Keratinocyte (primary cell): ENCODE results near the gene SLC29A2. TPM values are rescaled to one million over a fixed set of nuclear protein-coding genes. Genes with fewer than 3 reads are reported as not detected.

ENCODE experiments used
- DNase-seq: peaks from one replicate; pipeline ENCODE4 v3.0.0-alpha.2; 2011; ENCODE audit warnings: low read depth, missing footprints, low spot score
- FAIRE-seq: peaks from 2 replicates; lab custom pipeline; 2011; peaks lifted over from hg19 to GRCh38; lab: Jason Lieb, UNC
- H2AFZ ChIP-seq: 2 replicates; pipeline ENCODE4 v1.6.0; 2012; ENCODE audit warnings: low read length, control low read depth, inconsistent platforms; ENCODE audit not compliant: control insufficient read depth
- H3K27ac ChIP-seq: 2 replicates; pipeline ENCODE4 v1.5.1; 2011; ENCODE audit warnings: low read length; ENCODE audit not compliant: control insufficient read depth, insufficient read depth
- H3K27me3 ChIP-seq: 3 replicates; pipeline ENCODE4 v1.6.0; 2011; ENCODE audit warnings: low read length; ENCODE audit not compliant: control insufficient read depth, insufficient read depth; ENCODE audit errors: extremely low read depth
- H3K36me3 ChIP-seq, 2 experiments: 2 replicates in 1 of 2; 3 replicates in 1 of 2; pipeline ENCODE4 v1.5.1; 2011; ENCODE audit warnings: low read length in 2 of 2, mild to moderate bottlenecking in 1 of 2; ENCODE audit not compliant: control insufficient read depth in 2 of 2, insufficient read depth in 2 of 2; ENCODE audit errors: extremely low read depth in 1 of 2
- H3K4me1 ChIP-seq: 3 replicates; pipeline ENCODE4 v1.5.1; 2011; ENCODE audit warnings: low read length; ENCODE audit not compliant: control insufficient read depth, insufficient read depth; ENCODE audit errors: extremely low read depth
- H3K4me2 ChIP-seq: 3 replicates; pipeline ENCODE4 v1.6.0; 2011; ENCODE audit warnings: low read depth, low read length; ENCODE audit not compliant: control insufficient read depth, insufficient read depth; ENCODE audit errors: extremely low read depth
- H3K4me3 ChIP-seq, 3 experiments: fragments of 200-600 bp in 1 of 3; sonication (generic) in 1 of 3; 2 replicates in 2 of 3; 3 replicates in 1 of 3; pipeline ENCODE4 v1.5.1; 2011 to 2016; ENCODE audit warnings: low read length in 3 of 3, mild to moderate bottlenecking in 3 of 3, control low read depth in 2 of 3, inconsistent platforms in 1 of 3, low read depth in 1 of 3, mixed read lengths in 1 of 3, mixed run types in 1 of 3, moderate library complexity in 1 of 3; ENCODE audit not compliant: control insufficient read depth in 2 of 3, insufficient read depth in 2 of 3; ENCODE audit errors: extremely low read depth in 1 of 3
- H3K79me2 ChIP-seq: 2 replicates; pipeline ENCODE4 v1.6.0; 2012; ENCODE audit warnings: low read length; ENCODE audit not compliant: control insufficient read depth, insufficient read depth
- H3K9ac ChIP-seq: 3 replicates; pipeline ENCODE4 v1.6.0; 2011; ENCODE audit warnings: low read length; ENCODE audit not compliant: control insufficient read depth, insufficient read depth; ENCODE audit errors: extremely low read depth
- H3K9me1 ChIP-seq: 3 replicates; pipeline ENCODE4 v1.6.0; 2011; ENCODE audit warnings: low read length; ENCODE audit not compliant: control insufficient read depth, insufficient read depth; ENCODE audit errors: extremely low read depth
- H3K9me3 ChIP-seq: 2 replicates; pipeline ENCODE4 v1.5.1; 2012; ENCODE audit warnings: low read depth, low read length; ENCODE audit not compliant: control insufficient read depth
- H4K20me1 ChIP-seq: 3 replicates; pipeline ENCODE4 v1.6.0; 2011; ENCODE audit warnings: low read length; ENCODE audit not compliant: control insufficient read depth, insufficient read depth; ENCODE audit errors: extremely low read depth
- EZH2 ChIP-seq: IDR thresholded peaks from one replicate; pipeline ENCODE4 v1.6.1; 2012; ENCODE audit warnings: inconsistent platforms, mild to moderate bottlenecking, low read length, moderate library complexity
- dilution Hi-C: fragments of 300-500 bp; cut with MboI; formaldehyde crosslinking; loops from one replicate; pipeline ENCODE4 v1.7.0; 2020; ENCODE audit warnings: low sequenced_read_pairs; ENCODE audit not compliant: extremely low pct_ligation_motif_present
- polyA plus RNA-seq, 5 experiments: library from polyadenylated mRNA; depleted of rRNA in 3 of 5; stranded (reverse) in 3 of 5; stranded (forward) in 1 of 5; unstranded in 1 of 5; fragments of >200 nt; gene quantifications; 1 replicate in 1 of 5; 2 replicates in 3 of 5; 3 replicates in 1 of 5; pipeline versions ENCODE4 v1.2.1 to v1.2.3, GENCODE V29; 2011 to 2012; ENCODE audit warnings: missing spikeins in 2 of 5, low read depth in 1 of 5, low replicate concordance in 1 of 5
- TF ChIP-seq, protein P1 (sequence below), 3 experiments: IDR thresholded peaks in 1 of 3; conservative IDR thresholded peaks in 1 of 3; optimal IDR thresholded peaks in 1 of 3; 2 replicates in 2 of 3; 3 replicates in 1 of 3; pipeline versions ENCODE3 to v1.5.1; 2011; ENCODE audit warnings: low read length in 3 of 3, mild to moderate bottlenecking in 3 of 3, moderate library complexity in 2 of 3, control low read depth in 1 of 3, inconsistent platforms in 1 of 3; ENCODE audit not compliant: insufficient read depth in 2 of 3; ENCODE audit errors: extremely low read depth in 1 of 3

SLC29A2 gene
- polyA plus RNA-seq, 1 donor (not counting 4 experiments of a cell fraction or from before 2014, with no cell fraction given) = 1.7 TPM

DNA sequence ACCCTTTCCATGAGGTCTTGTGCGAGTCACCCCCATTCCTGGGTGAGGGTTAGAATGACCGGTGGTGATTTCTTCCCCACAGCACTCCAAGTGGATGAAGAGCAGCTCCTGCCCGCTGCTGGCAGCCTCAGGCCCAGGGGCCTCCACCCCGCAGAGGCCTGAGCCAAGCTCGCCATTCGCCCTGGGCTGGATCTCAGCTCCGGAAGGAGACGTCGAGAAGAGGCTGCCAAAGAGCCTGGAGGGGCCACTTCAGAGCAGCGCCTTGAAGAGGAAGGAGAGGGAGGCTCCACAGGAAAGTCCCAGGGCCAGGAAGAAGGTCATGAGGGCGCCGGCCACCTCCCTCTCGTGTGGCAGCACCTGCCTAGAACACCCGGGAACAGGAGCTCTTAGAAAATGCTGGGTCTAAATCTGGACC is 8.4 kb downstream of the SLC29A2 start:
- FAIRE-seq (no peak), DNase-seq (no peak)
- H3K4me3 ChIP-seq = no peak overlapping the region
- H3K79me2 ChIP-seq = no peaks in the 10 kb centered on the region
- H3K27me3 ChIP-seq = no peaks in the 10 kb centered on the region
- no peak overlapping the region for H3K4me2 ChIP-seq
- no peaks in the 10 kb centered on the region for H3K9me3 ChIP-seq
- no peaks in the 10 kb centered on the region for H3K9me1 ChIP-seq
- TF ChIP-seq, protein P1, sequence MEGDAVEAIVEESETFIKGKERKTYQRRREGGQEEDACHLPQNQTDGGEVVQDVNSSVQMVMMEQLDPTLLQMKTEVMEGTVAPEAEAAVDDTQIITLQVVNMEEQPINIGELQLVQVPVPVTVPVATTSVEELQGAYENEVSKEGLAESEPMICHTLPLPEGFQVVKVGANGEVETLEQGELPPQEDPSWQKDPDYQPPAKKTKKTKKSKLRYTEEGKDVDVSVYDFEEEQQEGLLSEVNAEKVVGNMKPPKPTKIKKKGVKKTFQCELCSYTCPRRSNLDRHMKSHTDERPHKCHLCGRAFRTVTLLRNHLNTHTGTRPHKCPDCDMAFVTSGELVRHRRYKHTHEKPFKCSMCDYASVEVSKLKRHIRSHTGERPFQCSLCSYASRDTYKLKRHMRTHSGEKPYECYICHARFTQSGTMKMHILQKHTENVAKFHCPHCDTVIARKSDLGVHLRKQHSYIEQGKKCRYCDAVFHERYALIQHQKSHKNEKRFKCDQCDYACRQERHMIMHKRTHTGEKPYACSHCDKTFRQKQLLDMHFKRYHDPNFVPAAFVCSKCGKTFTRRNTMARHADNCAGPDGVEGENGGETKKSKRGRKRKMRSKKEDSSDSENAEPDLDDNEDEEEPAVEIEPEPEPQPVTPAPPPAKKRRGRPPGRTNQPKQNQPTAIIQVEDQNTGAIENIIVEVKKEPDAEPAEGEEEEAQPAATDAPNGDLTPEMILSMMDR (optimal IDR thresholded peaks at IDR 0.05 in 1 of 3, IDR thresholded peaks at IDR 0.05 in 1 of 3, conservative IDR thresholded peaks at IDR 0.05 in 1 of 3; ENCODE audit: extremely low read depth in 1 of 3, insufficient read depth in 2 of 3, low read length in 3 of 3) = no peak
- no peak for TF ChIP-seq EZH2
- no peak overlapping the region for H2AFZ ChIP-seq
- no peaks in the 10 kb centered on the region for H3K4me1 ChIP-seq
- peaks cover 0 to 5% of the 10 kb centered on the region in 2 experiments for H3K36me3 ChIP-seq
- no peak overlapping the region for H3K27ac ChIP-seq
- no peak overlapping the region for H3K9ac ChIP-seq
- dilution Hi-C loops = no loop called here
- peaks cover 3% of the 10 kb centered on the region for H4K20me1 ChIP-seq

DNA sequence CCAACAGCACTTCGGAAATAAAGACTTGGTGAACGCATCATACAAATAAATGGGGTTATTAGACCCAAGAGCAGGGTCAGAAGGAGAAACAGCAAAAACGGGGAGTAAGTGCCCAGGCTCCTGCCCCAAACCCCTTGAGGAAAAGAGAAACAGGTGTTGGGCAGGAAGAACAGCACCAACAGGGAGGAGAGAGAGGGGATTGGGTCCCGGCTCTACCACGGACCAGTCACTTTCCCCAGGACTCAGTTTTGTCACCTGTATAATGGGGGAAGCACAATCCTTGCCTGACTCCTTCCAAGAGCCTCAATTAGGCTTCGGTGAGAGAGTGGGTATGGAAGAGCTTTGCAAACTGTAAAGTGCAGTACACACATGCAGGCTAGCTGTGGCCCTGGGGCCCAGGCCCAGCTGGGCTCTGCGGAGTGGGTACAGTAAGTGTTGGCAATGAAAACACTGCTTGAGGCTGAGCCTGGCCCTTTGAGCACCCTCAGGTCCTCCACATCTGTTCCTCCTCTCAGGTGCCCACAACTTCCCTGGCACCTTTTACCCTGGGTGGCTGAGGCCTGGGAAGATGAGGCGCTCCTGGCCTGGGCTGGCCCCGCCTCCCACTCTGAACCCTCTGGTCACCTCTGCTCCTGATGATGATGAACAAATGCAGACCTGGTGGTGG is 8.9 kb downstream of the SLC29A2 start:
- Histone ChIP-seq H3K9me3 (no peaks in the 10 kb centered on the region), H3K4me3 (no peak overlapping the region), H3K27me3 (no peaks in the 10 kb centered on the region), H3K27ac (no peak overlapping the region), H3K4me2 (no peak overlapping the region), H3K9ac (no peak overlapping the region), H2AFZ (no peak overlapping the region), H3K4me1 (no peaks in the 10 kb centered on the region), H4K20me1 (peaks cover 3% of the 10 kb centered on the region), H3K79me2 (no peaks in the 10 kb centered on the region), H3K36me3 (peaks cover 0 to 5% of the 10 kb centered on the region in 2 experiments), H3K9me1 (no peaks in the 10 kb centered on the region)
- TF ChIP-seq, protein P1 (optimal IDR thresholded peaks at IDR 0.05 in 1 of 3, IDR thresholded peaks at IDR 0.05 in 1 of 3, conservative IDR thresholded peaks at IDR 0.05 in 1 of 3; ENCODE audit: extremely low read depth in 1 of 3, insufficient read depth in 2 of 3, low read length in 3 of 3) = no peak
- no peak for TF ChIP-seq EZH2
- DNase-seq (no peak), FAIRE-seq (no peak)
- dilution Hi-C loops = no loop called here
